GM19025 (cell line): ENCODE results near the gene HYAL1.
"Not testable (repeated sequence)": the region's sequence is repeated elsewhere in the genome, so short reads cannot be mapped to it uniquely, and the experiment has no call there.

Experiments
- ATAC-seq: cut with Tn5 transposase; IDR thresholded peaks from one replicate; pipeline ENCODE4 v1.9.1; 2021; ENCODE audit warnings: mild to moderate bottlenecking, low read depth, moderate library complexity; ENCODE audit not compliant: unreplicated experiment

HYAL1 gene

DNA sequence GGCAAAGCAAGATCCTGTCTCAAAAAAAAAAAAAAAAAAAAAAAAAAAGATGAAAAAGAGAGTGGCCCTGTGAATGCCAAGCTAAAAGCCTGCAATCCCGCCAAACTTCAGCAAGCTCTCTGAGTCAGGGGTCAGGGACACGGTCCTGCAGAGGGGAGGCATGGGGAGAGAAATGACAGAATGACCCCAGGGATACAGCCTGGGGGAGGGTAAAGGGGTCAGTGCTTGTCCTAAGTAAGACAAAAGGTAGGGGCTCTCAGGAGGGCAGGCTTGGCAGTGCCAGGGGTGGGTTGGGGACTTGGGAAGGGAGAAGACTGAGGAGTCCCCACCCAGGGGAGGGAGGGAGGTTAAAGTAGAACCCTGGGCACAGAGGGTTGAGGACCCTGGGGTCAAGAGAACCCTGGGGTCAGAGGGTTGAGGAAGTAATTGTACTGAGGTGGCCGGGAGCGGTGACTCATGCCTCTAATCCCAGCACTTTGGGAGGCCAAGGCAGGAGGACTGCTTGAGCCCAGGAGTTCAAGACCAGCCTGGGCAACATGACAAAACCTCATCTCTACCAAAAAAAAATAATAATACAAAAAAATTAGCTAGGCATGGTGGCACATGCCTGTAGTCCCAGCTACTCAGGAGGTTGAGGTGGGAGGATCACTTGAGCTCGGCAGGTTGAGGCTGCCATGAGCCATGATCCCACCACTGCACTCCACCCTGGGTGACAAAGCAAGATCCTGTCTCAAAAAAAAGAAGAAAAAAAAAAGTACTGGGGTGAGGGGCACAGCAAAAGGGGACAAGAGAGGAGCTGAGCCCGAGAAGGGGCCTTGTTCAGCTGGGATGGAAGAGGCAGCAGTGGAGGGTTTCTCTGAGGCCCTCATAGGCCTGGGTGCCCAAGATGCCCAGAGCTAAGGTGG lies 39.6 kb downstream of the HYAL1 start:
- ATAC-seq = no peak

- no peak for ATAC-seq
Observed at GRCh38 chr3:50262778-50263177, 40.6 kb downstream of the HYAL1 start.

DNA sequence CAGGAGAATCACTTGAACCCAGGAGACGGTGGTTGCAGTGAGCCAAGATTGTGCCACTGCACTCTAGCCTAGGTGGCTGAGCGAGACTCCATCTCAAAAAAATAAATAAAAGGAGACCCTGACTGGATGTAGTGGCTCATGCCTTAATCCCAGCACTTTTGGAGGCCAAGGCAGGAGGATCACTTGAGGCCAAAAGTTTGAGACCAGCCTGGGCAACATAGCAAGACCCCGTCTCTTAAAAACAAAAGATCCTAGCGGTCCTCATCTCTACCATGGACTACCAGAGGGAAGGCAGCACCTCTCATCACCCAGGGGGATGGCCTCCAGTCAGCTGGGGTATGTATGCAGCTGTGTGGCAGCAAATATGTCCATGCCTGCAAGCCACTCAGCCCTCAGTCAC lies 41.2 kb downstream of the HYAL1 start:
- ATAC-seq = not testable (repeated sequence)

DNA sequence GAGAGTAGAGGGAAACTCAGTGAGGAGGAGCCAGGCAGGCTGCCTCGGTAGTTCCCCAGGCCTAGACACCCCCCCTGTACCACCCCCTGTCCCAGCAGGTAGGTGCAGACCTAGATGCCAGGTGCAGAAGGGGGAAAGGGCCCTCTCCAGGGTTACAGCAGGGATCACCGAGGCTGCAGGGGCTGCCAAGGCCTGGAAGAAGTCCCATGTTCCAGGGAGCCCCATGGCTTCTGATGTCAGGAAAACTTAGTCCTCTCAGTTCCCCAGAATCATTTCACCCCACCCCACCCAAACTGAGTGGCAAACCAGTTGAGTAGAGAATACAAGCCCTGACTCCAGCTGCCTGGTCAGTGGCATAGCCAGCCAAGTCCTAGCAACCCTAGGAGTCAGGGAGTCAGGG lies 41.9 kb downstream of the HYAL1 start:
- no peak for ATAC-seq

- no peak for ATAC-seq
Observed at GRCh38 chr3:50260942-50261441, 42.4 kb downstream of the HYAL1 start.

DNA sequence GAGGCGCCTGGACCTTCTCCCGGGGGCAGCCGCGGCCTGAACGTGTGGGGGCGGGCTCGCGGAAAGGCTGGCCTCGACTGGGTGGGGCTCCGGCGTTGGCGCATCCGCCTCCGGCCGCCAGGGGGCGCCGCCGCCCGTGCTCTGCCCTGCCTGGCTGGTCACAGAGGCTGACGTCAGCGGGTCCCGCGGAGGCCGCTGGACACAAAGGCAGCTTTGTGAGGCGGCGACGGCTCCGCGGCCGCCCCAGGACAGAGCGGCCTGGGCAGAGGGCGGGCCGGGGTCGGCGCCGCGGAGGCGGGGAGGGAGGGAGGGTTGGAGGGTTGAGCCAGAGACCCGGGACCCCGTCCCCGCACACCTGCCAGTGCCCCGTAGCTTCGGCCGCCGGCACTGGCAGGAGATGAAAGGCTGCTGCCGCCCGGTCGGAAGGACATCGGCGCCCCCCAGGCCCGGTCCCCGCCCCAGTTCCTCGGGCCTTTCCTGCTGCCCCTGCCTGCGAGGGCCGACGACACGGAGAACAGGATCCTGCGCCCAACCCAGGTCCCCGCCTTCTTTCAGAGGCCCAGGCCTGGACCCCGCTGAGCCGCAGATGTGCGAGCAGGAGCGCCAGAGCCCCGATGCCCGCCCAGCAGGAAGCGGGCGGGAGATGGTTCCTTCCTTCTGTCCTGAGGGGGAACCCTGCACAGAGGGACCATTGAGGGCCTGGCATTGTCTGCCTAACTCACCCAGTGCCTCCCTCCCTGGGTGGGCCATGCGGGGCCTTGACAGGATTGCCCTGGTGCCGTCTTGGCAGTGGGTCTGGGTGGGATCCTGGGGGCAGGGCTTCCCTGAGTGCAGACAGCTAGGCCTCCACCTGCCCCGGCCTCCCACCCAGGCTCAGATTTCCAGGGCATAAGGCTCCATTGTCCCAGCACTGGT lies 43.1 kb downstream of the HYAL1 start:
- ATAC-seq = peak; percentile 87

GRCh38 chr3:50259432-50260026 lies 43.8 kb downstream of the HYAL1 start:
- peak; percentile 14 for ATAC-seq

DNA sequence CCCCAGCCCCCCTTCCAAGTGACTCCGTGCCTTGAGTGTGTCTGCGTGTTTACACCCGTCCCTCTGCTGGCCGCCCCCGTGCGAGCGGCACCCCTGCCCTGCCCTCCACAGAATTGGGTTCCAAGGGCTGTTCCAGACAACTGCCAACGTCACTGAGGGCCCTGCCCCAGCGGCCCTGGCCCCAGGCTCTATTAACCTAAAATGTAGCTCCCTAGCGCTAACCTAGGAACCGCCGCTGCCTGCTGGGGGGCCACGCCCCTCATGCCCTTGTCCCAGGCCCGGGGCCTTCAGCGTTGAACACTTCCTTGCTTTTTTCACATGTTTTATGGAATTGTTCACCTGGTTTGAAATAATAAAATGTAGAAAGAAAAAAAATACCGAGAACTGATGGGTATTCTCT lies 44.4 kb downstream of the HYAL1 start:
- no peak for ATAC-seq

- ATAC-seq = no peak
Observed at GRCh38 chr3:50258029-50258680, 45.2 kb downstream of the HYAL1 start.

GRCh38 chr3:50256978-50257890 lies 46.1 kb downstream of the HYAL1 start:
- no peak for ATAC-seq

DNA sequence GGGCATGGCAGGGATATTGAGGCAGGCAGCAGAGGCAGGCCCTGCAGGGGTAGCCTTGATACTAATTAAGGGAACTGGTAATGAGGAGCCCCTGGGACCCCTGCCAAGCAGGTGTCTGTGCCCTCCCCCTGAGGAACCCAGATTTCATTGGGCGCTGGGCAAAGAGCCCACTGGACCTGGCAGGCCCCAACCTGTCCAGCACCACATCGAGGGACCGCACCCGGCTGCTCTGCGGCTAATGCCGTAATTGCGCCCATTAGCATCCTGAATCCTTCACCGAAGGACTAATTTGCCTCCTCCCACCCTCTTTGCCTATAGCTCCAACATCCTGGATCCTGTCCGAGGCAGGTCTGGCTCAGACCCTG lies 48.1 kb downstream of the HYAL1 start:
- ATAC-seq = no peak

DNA sequence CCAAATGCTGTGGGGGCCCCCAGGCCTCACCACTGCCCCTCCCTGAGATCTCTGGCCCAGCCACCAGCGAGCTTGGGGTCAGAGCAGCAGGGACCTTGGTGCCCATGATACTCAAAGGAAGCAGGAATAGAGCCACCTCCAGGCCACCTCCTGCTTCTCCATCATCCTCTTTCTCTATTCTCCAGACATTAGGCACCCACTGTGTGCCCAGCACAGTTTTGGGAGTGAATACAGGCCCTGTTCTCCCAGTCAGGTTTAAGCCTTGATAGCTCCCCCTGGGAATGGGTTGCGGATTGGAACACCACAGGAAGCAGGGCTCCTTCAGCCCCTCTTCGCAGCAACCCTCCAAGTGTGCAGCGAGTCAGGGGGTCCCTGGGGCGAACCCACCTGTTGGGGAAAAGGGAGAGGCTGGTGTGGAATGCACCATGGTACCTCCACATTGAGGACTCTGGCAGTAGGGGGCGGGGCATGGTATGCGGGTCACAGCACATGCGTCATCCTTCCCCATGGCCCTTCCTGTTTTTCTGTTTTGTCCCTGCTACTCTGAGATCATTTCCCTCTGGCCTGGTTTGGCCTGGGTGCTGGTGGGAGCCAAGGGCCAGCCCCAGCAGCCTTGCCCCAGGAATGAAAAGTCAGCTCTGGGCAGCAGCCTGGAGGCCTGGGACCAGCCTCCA lies 48.7 kb downstream of the HYAL1 start:
- no peak for ATAC-seq

DNA sequence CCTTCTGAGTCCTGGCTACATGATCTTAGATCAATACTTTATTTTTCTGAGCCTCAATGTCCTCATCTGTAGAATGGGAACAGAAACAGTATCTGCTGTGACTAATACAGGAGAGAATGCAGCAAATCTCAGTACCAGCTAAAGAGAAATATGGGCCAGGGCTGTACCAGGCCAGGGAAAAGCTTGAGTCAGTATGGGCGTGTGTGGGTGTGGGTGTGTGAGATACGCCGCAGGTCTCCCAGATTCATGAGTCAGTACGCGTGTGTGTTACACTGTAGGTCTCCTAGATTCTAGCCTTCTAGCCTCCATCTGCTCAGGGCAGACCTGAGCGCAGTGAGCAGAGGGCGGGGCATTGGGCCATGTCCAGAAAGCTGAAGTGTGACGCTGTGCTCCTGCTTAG lies 52.2 kb downstream of the HYAL1 start:
- no peak for ATAC-seq

- no peak for ATAC-seq
Observed at GRCh38 chr3:50250514-50250913, 52.9 kb downstream of the HYAL1 start.
